Endothelial cell of umbilical vein (primary cell): Measurements from ENCODE around the gene SMAD6. TPM values are rescaled to one million over a fixed set of nuclear protein-coding genes. Genes with fewer than 3 reads are reported as not detected.

Experiments
- BruUV-seq: library from RNA; stranded (reverse); fragments of 400-500 nt; replicated peaks from 2 replicates; lab custom pipeline; 2021; lab: Mats Ljungman, UMichigan
- CTCF ChIA-PET: fragments of 300-600, 350-600 bp; sonication (Branson Sonifier 250); formaldehyde crosslinking; loops from one replicate; lab custom pipeline; 2021; ENCODE audit warnings: antibody characterized with exemption, inconsistent platforms; lab: Charles Lee
- POLR2A ChIA-PET: fragments of 300-600, 350-600 bp; sonication (Branson Sonifier 250); formaldehyde crosslinking; loops from one replicate; lab custom pipeline; 2021; ENCODE audit warnings: antibody characterized with exemption, inconsistent platforms; lab: Charles Lee
- DNase-seq: peaks from one replicate; pipeline ENCODE4 v3.0.0-alpha.2; 2011; ENCODE audit warnings: low read depth, low spot score
- FAIRE-seq: peaks from 2 replicates; lab custom pipeline; 2011; peaks lifted over from hg19 to GRCh38; lab: Jason Lieb, UNC
- H2AFZ ChIP-seq: 2 replicates; pipeline ENCODE4 v1.6.0; 2012; ENCODE audit warnings: low read depth, low read length, control low read depth, inconsistent platforms
- H3K27ac ChIP-seq: 2 replicates; pipeline ENCODE4 v1.5.1; 2011; ENCODE audit warnings: low read depth, mild to moderate bottlenecking, control low read depth, low read length, moderate library complexity; ENCODE audit not compliant: insufficient read depth
- H3K27me3 ChIP-seq, 2 experiments: 2 replicates each; pipeline versions ENCODE4 v1.6.0 to v1.6.1; 2011; ENCODE audit warnings: low read length in 2 of 2, mixed read lengths in 1 of 2; ENCODE audit not compliant: control insufficient read depth in 2 of 2, insufficient read depth in 2 of 2
- H3K36me3 ChIP-seq, 2 experiments: 2 replicates in 1 of 2; 3 replicates in 1 of 2; pipeline ENCODE4 v1.5.1; 2011; ENCODE audit warnings: low read length in 2 of 2, mild to moderate bottlenecking in 1 of 2, moderate library complexity in 1 of 2; ENCODE audit not compliant: control insufficient read depth in 2 of 2, insufficient read depth in 2 of 2; ENCODE audit errors: extremely low read depth in 1 of 2
- H3K4me1 ChIP-seq: 3 replicates; pipeline ENCODE4 v1.5.1; 2011; ENCODE audit warnings: mild to moderate bottlenecking, low read length; ENCODE audit not compliant: control insufficient read depth, insufficient read depth; ENCODE audit errors: extremely low read depth
- H3K4me2 ChIP-seq: 2 replicates; pipeline ENCODE4 v1.6.1; 2011; ENCODE audit warnings: low read length, control low read depth, mixed read lengths; ENCODE audit not compliant: insufficient read depth
- H3K4me3 ChIP-seq, 3 experiments: fragments of 200-600 bp in 1 of 3; sonication (generic), shearing (Covaris generic) in 1 of 3; replicated peaks in 1 of 3; 2 replicates each; pipeline ENCODE4 v1.5.1; 2011 to 2016; ENCODE audit warnings: control low read depth in 3 of 3, low read length in 3 of 3, mild to moderate bottlenecking in 2 of 3, inconsistent platforms in 1 of 3, low read depth in 1 of 3, moderate library complexity in 1 of 3; ENCODE audit not compliant: insufficient read depth in 1 of 3
- H3K79me2 ChIP-seq: 2 replicates; pipeline ENCODE4 v1.6.0; 2012; ENCODE audit warnings: low read length, inconsistent platforms; ENCODE audit not compliant: control insufficient read depth, insufficient read depth
- H3K9ac ChIP-seq: replicated peaks from 2 replicates; pipeline ENCODE3; 2011; ENCODE audit warnings: low read length, control low read depth; ENCODE audit not compliant: insufficient read depth; ENCODE audit errors: extremely low read depth
- H3K9me1 ChIP-seq: replicated peaks from 3 replicates; pipeline ENCODE4 v1.6.0; 2011; ENCODE audit warnings: mild to moderate bottlenecking, low read length; ENCODE audit not compliant: control insufficient read depth, insufficient read depth; ENCODE audit errors: extremely low read depth
- H3K9me3 ChIP-seq: replicated peaks from 2 replicates; pipeline ENCODE4 v1.5.1; 2012; ENCODE audit warnings: low read length, inconsistent platforms; ENCODE audit not compliant: control insufficient read depth, insufficient read depth
- H4K20me1 ChIP-seq: replicated peaks from 2 replicates; pipeline ENCODE3; 2011; ENCODE audit warnings: mild to moderate bottlenecking, low read length; ENCODE audit not compliant: control insufficient read depth, insufficient read depth; ENCODE audit errors: extremely low read depth
- CTCF ChIP-seq, 2 donors: IDR thresholded peaks; 1 replicate in 1 of 2; 2 replicates in 1 of 2; pipeline ENCODE4 v1.5.1; 2011; ENCODE audit warnings: low read length in 2 of 2, mild to moderate bottlenecking in 2 of 2, moderate library complexity in 2 of 2, control low read depth in 1 of 2, inconsistent platforms in 1 of 2, low read depth in 1 of 2; ENCODE audit not compliant: insufficient read depth in 1 of 2; ENCODE audit errors: extremely low read depth in 1 of 2
- EZH2 ChIP-seq: IDR thresholded peaks from 2 replicates; pipeline ENCODE4 v1.6.1; 2012; ENCODE audit warnings: borderline replicate concordance, low read depth, mild to moderate bottlenecking, moderate library complexity, low read length, inconsistent platforms; ENCODE audit not compliant: severe bottlenecking
- FOS ChIP-seq: IDR thresholded peaks from 2 replicates; pipeline ENCODE4 v1.6.1; 2011; ENCODE audit warnings: mild to moderate bottlenecking, low read length, moderate library complexity, borderline replicate concordance; ENCODE audit not compliant: insufficient read depth
- GATA2 ChIP-seq: IDR thresholded peaks from 2 replicates; pipeline ENCODE4 v1.7.0; 2011; ENCODE audit warnings: low read depth, mild to moderate bottlenecking, moderate library complexity, mixed read lengths, low read length; ENCODE audit not compliant: insufficient read length, insufficient read depth
- JUN ChIP-seq: IDR thresholded peaks from 2 replicates; pipeline ENCODE4 v1.6.1; 2011; ENCODE audit warnings: borderline replicate concordance, low read depth; ENCODE audit not compliant: insufficient read length, insufficient read depth
- MYC ChIP-seq: IDR thresholded peaks from one replicate; pipeline ENCODE4 v1.6.1; 2011; ENCODE audit warnings: mild to moderate bottlenecking, low read depth, low read length
- POLR2A ChIP-seq: IDR thresholded peaks from 2 replicates; pipeline ENCODE4 v1.6.1; 2012; ENCODE audit warnings: low read depth, mild to moderate bottlenecking, control low read depth, low read length
- POLR2AphosphoS5 ChIP-seq: IDR thresholded peaks from 2 replicates; pipeline ENCODE4 v1.6.1; 2012; ENCODE audit warnings: low read depth, mild to moderate bottlenecking, control low read depth, low read length, moderate library complexity; ENCODE audit not compliant: insufficient read depth
- dilution Hi-C: fragments of 300-500 bp; cut with MboI; formaldehyde crosslinking; loops from one replicate; pipeline ENCODE4 v1.15.0; 2019; ENCODE audit warnings: low sequenced_read_pairs; ENCODE audit not compliant: extremely low pct_ligation_motif_present
- intact Hi-C: fragments of 100-400 bp; cut with micrococcal nuclease; formaldehyde crosslinking; loops from one replicate; pipeline ENCODE4 v1.10.0; 2022
- polyA plus RNA-seq, 4 experiments: library from polyadenylated mRNA; depleted of rRNA in 3 of 4; stranded (reverse) in 3 of 4; unstranded in 1 of 4; fragments of >200 nt; gene quantifications; 2 replicates each; pipeline versions ENCODE4 v1.2.1 to v1.2.3, GENCODE V29; 2011 to 2012; ENCODE audit warnings: missing spikeins in 1 of 4
- total RNA-seq: library from RNA; stranded (reverse); gene quantifications from 2 replicates; pipeline ENCODE4 v1.2.3, GENCODE V29; 2021
- TF ChIP-seq, protein P1 (sequence below): IDR thresholded peaks from 2 replicates; pipeline ENCODE4 v1.6.1; 2011; ENCODE audit not compliant: insufficient read depth, insufficient read length

The SMAD6 gene
- total and polyA plus RNA-seq, 2 donors (not counting 3 experiments of a cell fraction or from before 2014, with no cell fraction given): 7.3 to 12.5 TPM

DNA sequence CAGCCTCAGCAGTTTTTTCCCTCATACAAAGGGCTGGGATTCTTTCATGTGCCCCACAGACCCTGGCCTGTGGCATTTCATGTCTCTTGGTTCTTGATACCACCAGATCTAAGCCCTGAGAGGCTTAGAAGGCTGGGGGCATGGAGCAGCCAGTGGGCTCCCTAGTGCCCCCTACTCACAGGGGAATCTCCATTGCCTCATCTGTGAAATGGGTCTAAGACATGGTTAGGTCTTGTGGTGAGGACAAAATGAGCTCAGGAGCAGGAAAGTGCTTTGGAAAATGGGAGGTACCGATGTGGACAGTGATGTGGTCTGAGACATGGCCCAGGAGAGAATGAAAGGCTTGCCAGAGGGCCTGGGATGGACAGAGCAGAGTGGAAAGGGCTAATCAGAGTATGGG lies 94.3 kb downstream of the SMAD6 start:
- CTCF ChIA-PET: interaction anchor here (3.9 kb wide), 1 partner anchor 55 kb away, joined by 24 read pairs; no protein-coding TSS in a partner anchor
- DNase-seq (no peak), FAIRE-seq (no peak)
- no peaks in the 10 kb centered on the region for H3K79me2 ChIP-seq
- H3K4me3 ChIP-seq: no peak overlapping the region
- H3K4me1 ChIP-seq: no peaks in the 10 kb centered on the region
- no peaks in the 10 kb centered on the region for H3K9me1 ChIP-seq
- intact Hi-C loops: no loop called here
- POLR2A ChIA-PET: no interaction called here
- no peaks in the 10 kb centered on the region for H4K20me1 ChIP-seq
- no peaks in the 10 kb centered on the region for H3K9me3 ChIP-seq
- H3K4me2 ChIP-seq: no peak overlapping the region
- dilution Hi-C loops: no loop called here
- H3K27me3 ChIP-seq: no peaks in the 10 kb centered on the region
- no TSS peak for BruUV-seq
- no peak overlapping the region for H3K9ac ChIP-seq
- H2AFZ ChIP-seq: no peak overlapping the region
- no peaks in the 10 kb centered on the region for H3K36me3 ChIP-seq
- H3K27ac ChIP-seq: no peak overlapping the region
- TF ChIP-seq FOS: no peak
- TF ChIP-seq, protein P1, sequence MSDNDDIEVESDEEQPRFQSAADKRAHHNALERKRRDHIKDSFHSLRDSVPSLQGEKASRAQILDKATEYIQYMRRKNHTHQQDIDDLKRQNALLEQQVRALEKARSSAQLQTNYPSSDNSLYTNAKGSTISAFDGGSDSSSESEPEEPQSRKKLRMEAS: no peak
- no peak for TF ChIP-seq CTCF (IDR thresholded peaks at IDR 0.05; ENCODE audit: extremely low read depth in 1 of 2, insufficient read depth in 1 of 2, low read depth in 1 of 2, low read length in 2 of 2)

DNA sequence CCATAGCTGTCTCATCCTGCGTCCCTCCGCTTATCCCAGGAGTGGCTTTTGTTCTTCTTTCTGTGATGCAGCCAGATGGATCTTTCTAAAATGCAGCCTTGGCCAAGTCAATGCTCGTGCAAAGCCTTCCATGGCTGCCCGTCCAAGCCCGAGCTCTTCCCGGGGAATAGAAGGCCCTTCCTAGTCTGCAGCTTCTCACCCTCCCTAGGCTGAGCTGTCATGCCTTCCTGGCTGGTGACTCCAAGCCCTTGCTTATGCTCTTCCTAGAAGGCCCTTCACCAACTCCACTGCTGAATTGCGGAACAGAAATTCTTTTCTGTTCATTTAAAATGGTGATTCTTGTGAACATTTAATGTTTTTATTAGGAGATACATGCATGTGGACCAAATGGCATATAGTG lies 95.9 kb downstream of the SMAD6 start:
- Histone ChIP-seq H3K36me3 (no peaks in the 10 kb centered on the region), H3K4me1 (peaks cover 11% of the 10 kb centered on the region), H4K20me1 (no peaks in the 10 kb centered on the region), H3K9me1 (no peaks in the 10 kb centered on the region), H3K4me2 (no peak overlapping the region), H3K79me2 (no peaks in the 10 kb centered on the region), H3K27ac (no peak overlapping the region), H3K9ac (no peak overlapping the region), H3K27me3 (no peaks in the 10 kb centered on the region), H3K9me3 (no peaks in the 10 kb centered on the region), H3K4me3 (no peak overlapping the region), H2AFZ (no peak overlapping the region)
- DNase-seq (no peak), FAIRE-seq (no peak)
- ChIA-PET POLR2A (no interaction called here), CTCF (interaction anchor here (1.3 to 3.9 kb wide), 4 partner anchors 8 to 65 kb away, joined by 3 to 24 read pairs (median 11); no protein-coding TSS in a partner anchor)
- dilution Hi-C loops: no loop called here
- TF ChIP-seq CTCF (IDR thresholded peaks at IDR 0.05; ENCODE audit: extremely low read depth in 1 of 2, insufficient read depth in 1 of 2, low read depth in 1 of 2, low read length in 2 of 2): no peak
- no peak for TF ChIP-seq POLR2A
- no peak for TF ChIP-seq POLR2AphosphoS5
- no peak for TF ChIP-seq FOS
- TF ChIP-seq, protein P1: no peak
- no peak for TF ChIP-seq MYC
- TF ChIP-seq JUN: no peak
- TF ChIP-seq EZH2: no peak
- TF ChIP-seq GATA2: no peak
- intact Hi-C loops: no loop called here
- BruUV-seq: no TSS peak
